SK-N-MC (cell line): ENCODE results near the gene ARID1A.

Experiments
- EZH2 ChIP-seq: fragments of 200-600 bp; sonication (generic); IDR thresholded peaks from one replicate; pipeline ENCODE4 v1.6.1; 2017; ENCODE audit warnings: antibody characterized with exemption
- FOXP2 ChIP-seq: optimal IDR thresholded peaks from 2 replicates; pipeline ENCODE3; 2011; ENCODE audit warnings: mild to moderate bottlenecking, moderate library complexity; ENCODE audit not compliant: insufficient read depth; ENCODE audit errors: extremely low read length, control extremely low read depth
- POLR2AphosphoS5 ChIP-seq: IDR thresholded peaks from 2 replicates; pipeline ENCODE4 v1.6.1; 2012; ENCODE audit warnings: mild to moderate bottlenecking, low read depth, low read length, borderline replicate concordance

GRCh38 chr1:26664802-26665201, 31.0 kb upstream of the ARID1A start:
- TF ChIP-seq POLR2AphosphoS5 (no peak), EZH2 (no peak), FOXP2 (no peak)
